ENCODE data around the gene ME3.
A peak's percentile ranks its signal among the peaks of the same experiment; 100 is the strongest.

The ME3 gene

GRCh38 chr11:86676533-86677154, 4.2 kb upstream of the ME3 start:
- in situ Hi-C loops (cut with HindIII; ENCODE audit: low sequenced_read_pairs), result no loop called here
- peak; percentile 20 for TF ChIP-seq CTCF (IDR thresholded peaks at IDR 0.05; ENCODE audit: low read depth, low read length, missing control alignments)
- H3K4me3 ChIP-seq (ENCODE audit: low read depth, low read length), result no peak overlapping the region
- DNase-seq (ENCODE audit: low read depth), result no peak

- DNase-seq (ENCODE audit: low read depth), result no peak
- H3K4me3 ChIP-seq (ENCODE audit: low read depth, low read length), result no peak overlapping the region
- in situ Hi-C loops (cut with HindIII; ENCODE audit: low sequenced_read_pairs), result no loop called here
- no peak for TF ChIP-seq CTCF (IDR thresholded peaks at IDR 0.05; ENCODE audit: low read depth, low read length, missing control alignments)
Observed at GRCh38 chr11:86676010-86676409, 3.6 kb upstream of the ME3 start.

- no peak for DNase-seq (ENCODE audit: low read depth)
- in situ Hi-C loops (cut with HindIII; ENCODE audit: low sequenced_read_pairs), result no loop called here
- no peak overlapping the region for H3K4me3 ChIP-seq (ENCODE audit: low read depth, low read length)
- no peak for TF ChIP-seq CTCF (IDR thresholded peaks at IDR 0.05; ENCODE audit: low read depth, low read length, missing control alignments)
Observed at GRCh38 chr11:86675017-86675416, 2.6 kb upstream of the ME3 start.

- in situ Hi-C loops (cut with HindIII; ENCODE audit: low sequenced_read_pairs), result no loop called here
- no peak overlapping the region for H3K4me3 ChIP-seq (ENCODE audit: low read depth, low read length)
- no peak for TF ChIP-seq CTCF (IDR thresholded peaks at IDR 0.05; ENCODE audit: low read depth, low read length, missing control alignments)
- no peak for DNase-seq (ENCODE audit: low read depth)
Observed at GRCh38 chr11:86673872-86674750, 1.7 kb upstream of the ME3 start.

- DNase-seq (ENCODE audit: low read depth), result no peak
- H3K4me3 ChIP-seq (ENCODE audit: low read depth, low read length), result no peak overlapping the region
- in situ Hi-C loops (cut with HindIII; ENCODE audit: low sequenced_read_pairs), result no loop called here
- TF ChIP-seq CTCF (IDR thresholded peaks at IDR 0.05; ENCODE audit: low read depth, low read length, missing control alignments), result no peak
Observed at GRCh38 chr11:86673055-86673843, 833 bp upstream of the ME3 start.

GRCh38 chr11:86671531-86672006, 847 bp downstream of the ME3 start:
- H3K4me3 ChIP-seq (ENCODE audit: low read depth, low read length), result peak overlapping the region; percentile 60
- TF ChIP-seq CTCF (IDR thresholded peaks at IDR 0.05; ENCODE audit: low read depth, low read length, missing control alignments), result no peak
- DNase-seq (ENCODE audit: low read depth), result no peak
- in situ Hi-C loops (cut with HindIII; ENCODE audit: low sequenced_read_pairs), result no loop called here

Measured in astrocyte of the cerebellum (primary cell).